ENCODE measurements around the gene LRPAP1. TPM values are rescaled to one million over a fixed set of nuclear protein-coding genes. Genes with fewer than 3 reads are reported as not detected.

LRPAP1 gene
- total and polyA plus RNA-seq, 2 donors (not counting 3 experiments of a cell fraction or from before 2014, with no cell fraction given), result 90.1 to 170 TPM

DNA sequence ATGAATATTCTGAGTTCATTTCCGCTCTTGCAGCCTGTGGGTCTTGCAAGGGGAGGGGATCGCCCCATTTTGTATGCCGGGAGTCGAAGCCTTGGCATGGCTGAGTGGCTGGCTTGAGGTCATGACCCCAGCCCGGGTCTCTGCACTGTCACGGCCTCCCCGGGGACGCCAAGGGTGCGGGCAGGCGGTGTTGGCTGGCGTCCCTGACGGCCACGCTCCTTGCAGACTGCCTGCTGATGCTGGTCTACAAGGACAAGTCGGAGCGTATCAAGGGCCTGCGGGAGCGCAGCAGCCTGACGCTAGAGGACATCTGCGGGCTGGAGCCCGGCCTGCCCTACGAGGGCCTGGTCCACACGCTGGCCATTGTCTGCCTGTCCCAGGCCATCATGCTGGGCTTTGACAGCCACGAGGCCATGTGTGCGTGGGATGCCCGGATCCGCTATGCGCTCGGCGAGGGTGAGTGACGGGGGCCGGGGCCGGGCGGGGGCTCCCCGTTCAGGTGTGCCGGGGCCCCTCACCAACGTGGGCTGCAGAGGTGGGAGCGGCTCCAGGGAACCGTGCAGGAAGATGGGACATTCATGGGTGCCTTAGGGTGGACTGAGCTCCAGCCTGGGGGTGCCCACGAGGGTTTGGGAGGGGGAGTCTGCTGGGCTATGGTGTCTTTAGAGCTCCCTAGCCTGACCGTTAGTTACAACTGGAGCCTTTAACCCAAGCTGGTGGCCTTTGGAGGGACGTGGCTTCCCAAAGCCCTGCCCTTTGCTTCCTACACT, 58.9 kb downstream of the LRPAP1 start:
- Histone ChIP-seq H3K9ac (replicated peaks; ENCODE audit: extremely low read depth, insufficient read depth, low read length) (no peak overlapping the region), H3K27ac (ENCODE audit: insufficient read depth, low read depth, low read length) (no peak overlapping the region), H3K27me3 (ENCODE audit: control insufficient read depth in 2 of 2, insufficient read depth in 2 of 2, low read length in 2 of 2) (no peaks in the 10 kb centered on the region), H3K36me3 (ENCODE audit: control insufficient read depth in 2 of 2, extremely low read depth in 1 of 2, insufficient read depth in 2 of 2, low read length in 2 of 2) (no peaks in the 10 kb centered on the region), H3K4me3 (replicated peaks in 1 of 3; ENCODE audit: insufficient read depth in 1 of 3, low read depth in 1 of 3, low read length in 3 of 3) (no peak overlapping the region), H3K4me2 (ENCODE audit: insufficient read depth, low read length) (no peak overlapping the region), H3K9me3 (replicated peaks; ENCODE audit: control insufficient read depth, insufficient read depth, low read length) (no peaks in the 10 kb centered on the region), H3K79me2 (ENCODE audit: control insufficient read depth, insufficient read depth, low read length) (no peaks in the 10 kb centered on the region), H3K9me1 (replicated peaks; ENCODE audit: control insufficient read depth, extremely low read depth, insufficient read depth, low read length) (no peaks in the 10 kb centered on the region), H3K4me1 (ENCODE audit: control insufficient read depth, extremely low read depth, insufficient read depth, low read length) (no peaks in the 10 kb centered on the region), H2AFZ (ENCODE audit: low read depth, low read length) (no peak overlapping the region), H4K20me1 (replicated peaks; ENCODE audit: control insufficient read depth, extremely low read depth, insufficient read depth, low read length) (no peaks in the 10 kb centered on the region)
- POLR2A ChIA-PET, result interaction anchor here (0.6 kb wide), 1 partner anchor 45 kb away, joined by 3 read pairs; no protein-coding TSS in a partner anchor
- no peak for DNase-seq (ENCODE audit: low read depth, low spot score)
- intact Hi-C loops (cut with micrococcal nuclease), result no loop called here
- TF ChIP-seq MYC (IDR thresholded peaks at IDR 0.05; ENCODE audit: low read depth, low read length) (no peak), FOS (IDR thresholded peaks at IDR 0.05; ENCODE audit: borderline replicate concordance, insufficient read depth, low read length) (no peak), POLR2AphosphoS5 (IDR thresholded peaks at IDR 0.05; ENCODE audit: insufficient read depth, low read depth, low read length) (no peak)
- BruUV-seq (replicated peaks), result no TSS peak
- dilution Hi-C loops (cut with MboI; ENCODE audit: extremely low pct_ligation_motif_present, low sequenced_read_pairs), result no loop called here
- CTCF ChIA-PET, result no interaction called here
- no peak for FAIRE-seq

GRCh38 chr4:3472411-3473141, 59.6 kb downstream of the LRPAP1 start:
- FAIRE-seq, result no peak
- Histone ChIP-seq H3K27ac (ENCODE audit: insufficient read depth, low read depth, low read length) (no peak overlapping the region), H2AFZ (ENCODE audit: low read depth, low read length) (no peak overlapping the region), H3K4me2 (ENCODE audit: insufficient read depth, low read length) (no peak overlapping the region), H4K20me1 (replicated peaks; ENCODE audit: control insufficient read depth, extremely low read depth, insufficient read depth, low read length) (no peaks in the 10 kb centered on the region), H3K9ac (replicated peaks; ENCODE audit: extremely low read depth, insufficient read depth, low read length) (no peak overlapping the region), H3K4me3 (replicated peaks in 1 of 3; ENCODE audit: insufficient read depth in 1 of 3, low read depth in 1 of 3, low read length in 3 of 3) (no peak overlapping the region), H3K4me1 (ENCODE audit: control insufficient read depth, extremely low read depth, insufficient read depth, low read length) (no peaks in the 10 kb centered on the region), H3K9me1 (replicated peaks; ENCODE audit: control insufficient read depth, extremely low read depth, insufficient read depth, low read length) (no peaks in the 10 kb centered on the region), H3K27me3 (ENCODE audit: control insufficient read depth in 2 of 2, insufficient read depth in 2 of 2, low read length in 2 of 2) (no peaks in the 10 kb centered on the region), H3K79me2 (ENCODE audit: control insufficient read depth, insufficient read depth, low read length) (no peaks in the 10 kb centered on the region), H3K9me3 (replicated peaks; ENCODE audit: control insufficient read depth, insufficient read depth, low read length) (no peaks in the 10 kb centered on the region), H3K36me3 (ENCODE audit: control insufficient read depth in 2 of 2, extremely low read depth in 1 of 2, insufficient read depth in 2 of 2, low read length in 2 of 2) (no peaks in the 10 kb centered on the region)
- POLR2A ChIA-PET, result no interaction called here
- intact Hi-C loops (cut with micrococcal nuclease), result no loop called here
- dilution Hi-C loops (cut with MboI; ENCODE audit: extremely low pct_ligation_motif_present, low sequenced_read_pairs), result no loop called here
- TF ChIP-seq GATA2 (IDR thresholded peaks at IDR 0.05; ENCODE audit: insufficient read depth, insufficient read length, low read depth, low read length), result no peak
- TF ChIP-seq MAX (IDR thresholded peaks at IDR 0.05; ENCODE audit: insufficient read depth, insufficient read length), result no peak
- TF ChIP-seq JUN (IDR thresholded peaks at IDR 0.05; ENCODE audit: borderline replicate concordance, insufficient read depth, insufficient read length, low read depth), result no peak
- TF ChIP-seq POLR2AphosphoS5 (IDR thresholded peaks at IDR 0.05; ENCODE audit: insufficient read depth, low read depth, low read length), result no peak
- no peak for TF ChIP-seq EZH2 (IDR thresholded peaks at IDR 0.05; ENCODE audit: borderline replicate concordance, low read depth, low read length, severe bottlenecking)
- no peak for TF ChIP-seq FOS (IDR thresholded peaks at IDR 0.05; ENCODE audit: borderline replicate concordance, insufficient read depth, low read length)
- no peak for TF ChIP-seq CTCF (IDR thresholded peaks at IDR 0.05; ENCODE audit: extremely low read depth in 1 of 2, insufficient read depth in 1 of 2, low read depth in 1 of 2, low read length in 2 of 2)
- no peak for TF ChIP-seq POLR2A (IDR thresholded peaks at IDR 0.05; ENCODE audit: low read depth, low read length)
- no peak for TF ChIP-seq MYC (IDR thresholded peaks at IDR 0.05; ENCODE audit: low read depth, low read length)
- BruUV-seq (replicated peaks), result no TSS peak
- DNase-seq (ENCODE audit: low read depth, low spot score), result no peak
- CTCF ChIA-PET, result interaction anchor here (4.1 kb wide), 1 partner anchor 8 kb away, joined by 16 read pairs; no protein-coding TSS in a partner anchor
